Retinal pigment epithelial cell (primary cell): Measurements from ENCODE around the gene SLC35F3.

Experiments used
- DNase-seq: peaks from one replicate; pipeline ENCODE4 v3.0.0-alpha.2; 2010; ENCODE audit warnings: low read depth
- H3K4me3 ChIP-seq: 2 replicates; pipeline ENCODE4 v1.5.1; 2011; ENCODE audit warnings: mild to moderate bottlenecking, low read length, control low read depth, moderate library complexity
- CTCF ChIP-seq: conservative IDR thresholded peaks from 2 replicates; pipeline ENCODE4 v1.5.1; 2011; ENCODE audit warnings: low read depth, low read length, control low read depth, inconsistent platforms

SLC35F3 gene

GRCh38 chr1:233965856-233966255 is 61.4 kb downstream of the SLC35F3 start:
- no peak for TF ChIP-seq CTCF
- no peak overlapping the region for H3K4me3 ChIP-seq
- DNase-seq = no peak

GRCh38 chr1:233971753-233972152 is 67.3 kb downstream of the SLC35F3 start:
- H3K4me3 ChIP-seq = no peak overlapping the region
- DNase-seq = no peak
- TF ChIP-seq CTCF = no peak

- DNase-seq = no peak
- TF ChIP-seq CTCF = no peak
- no peak overlapping the region for H3K4me3 ChIP-seq
These were observed 68.1 kb downstream of the SLC35F3 start for GRCh38 chr1:233972563-233972950.

GRCh38 chr1:233972951-233973635 is 68.6 kb downstream of the SLC35F3 start:
- no peak for DNase-seq
- TF ChIP-seq CTCF = no peak
- no peak overlapping the region for H3K4me3 ChIP-seq

- H3K4me3 ChIP-seq = no peak overlapping the region
- no peak for TF ChIP-seq CTCF
- no peak for DNase-seq
These were observed 71.0 kb downstream of the SLC35F3 start for GRCh38 chr1:233975486-233975885.

- no peak for DNase-seq
- no peak for TF ChIP-seq CTCF
- no peak overlapping the region for H3K4me3 ChIP-seq
These were observed 76.7 kb downstream of the SLC35F3 start for GRCh38 chr1:233981042-233981675.
